ENCODE measurements around the gene PALLD. TPM values are rescaled to one million over a fixed set of nuclear protein-coding genes. Genes with fewer than 3 reads are reported as not detected.

The PALLD gene
- total and polyA plus RNA-seq, 2 donors (not counting 3 experiments of a cell fraction or from before 2014, with no cell fraction given): 13.4 to 48.2 TPM

GRCh38 chr4:168614281-168615057 lies 117.6 kb downstream of the PALLD start:
- no peaks in the 10 kb centered on the region for H3K9me3 ChIP-seq (replicated peaks; ENCODE audit: control insufficient read depth, insufficient read depth, low read length)
- CTCF ChIA-PET: interaction anchor here (1.2 to 2.3 kb wide), 2 partner anchors 10 to 22 kb away, joined by 4 to 7 read pairs; no protein-coding TSS in a partner anchor
- TF ChIP-seq POLR2A (IDR thresholded peaks at IDR 0.05; ENCODE audit: low read depth, low read length) (no peak), JUN (IDR thresholded peaks at IDR 0.05; ENCODE audit: borderline replicate concordance, insufficient read depth, insufficient read length, low read depth) (no peak)
- no peaks in the 10 kb centered on the region for H3K9me1 ChIP-seq (replicated peaks; ENCODE audit: control insufficient read depth, extremely low read depth, insufficient read depth, low read length)
- DNase-seq (ENCODE audit: low read depth, low spot score): no peak
- POLR2A ChIA-PET: no interaction called here
- H3K4me2 ChIP-seq (ENCODE audit: insufficient read depth, low read length): no peak overlapping the region
- no peak overlapping the region for H2AFZ ChIP-seq (ENCODE audit: low read depth, low read length)
- BruUV-seq (replicated peaks): no TSS peak
- H3K27ac ChIP-seq (ENCODE audit: insufficient read depth, low read depth, low read length): no peak overlapping the region
- H4K20me1 ChIP-seq (replicated peaks; ENCODE audit: control insufficient read depth, extremely low read depth, insufficient read depth, low read length): no peaks in the 10 kb centered on the region
- intact Hi-C loops (cut with micrococcal nuclease) (no loop called here), dilution Hi-C loops (cut with MboI; ENCODE audit: extremely low pct_ligation_motif_present, low sequenced_read_pairs) (no loop called here)
- no peak overlapping the region for H3K4me3 ChIP-seq (replicated peaks in 1 of 3; ENCODE audit: insufficient read depth in 1 of 3, low read depth in 1 of 3, low read length in 3 of 3)
- H3K36me3 ChIP-seq (ENCODE audit: control insufficient read depth in 2 of 2, extremely low read depth in 1 of 2, insufficient read depth in 2 of 2, low read length in 2 of 2): no peaks in the 10 kb centered on the region
- H3K9ac ChIP-seq (replicated peaks; ENCODE audit: extremely low read depth, insufficient read depth, low read length): no peak overlapping the region
- no peak for FAIRE-seq
- no peaks in the 10 kb centered on the region for H3K79me2 ChIP-seq (ENCODE audit: control insufficient read depth, insufficient read depth, low read length)
- H3K27me3 ChIP-seq (ENCODE audit: control insufficient read depth in 2 of 2, insufficient read depth in 2 of 2, low read length in 2 of 2): no peaks in the 10 kb centered on the region
- H3K4me1 ChIP-seq (ENCODE audit: control insufficient read depth, extremely low read depth, insufficient read depth, low read length): peaks cover 20% of the 10 kb centered on the region

GRCh38 chr4:168615294-168616065 lies 118.6 kb downstream of the PALLD start:
- Histone ChIP-seq H4K20me1 (replicated peaks; ENCODE audit: control insufficient read depth, extremely low read depth, insufficient read depth, low read length) (no peaks in the 10 kb centered on the region), H3K4me3 (replicated peaks in 1 of 3; ENCODE audit: insufficient read depth in 1 of 3, low read depth in 1 of 3, low read length in 3 of 3) (no peak overlapping the region), H3K79me2 (ENCODE audit: control insufficient read depth, insufficient read depth, low read length) (no peaks in the 10 kb centered on the region), H2AFZ (ENCODE audit: low read depth, low read length) (no peak overlapping the region), H3K4me1 (ENCODE audit: control insufficient read depth, extremely low read depth, insufficient read depth, low read length) (peaks cover 20% of the 10 kb centered on the region), H3K36me3 (ENCODE audit: control insufficient read depth in 2 of 2, extremely low read depth in 1 of 2, insufficient read depth in 2 of 2, low read length in 2 of 2) (no peaks in the 10 kb centered on the region), H3K9ac (replicated peaks; ENCODE audit: extremely low read depth, insufficient read depth, low read length) (no peak overlapping the region), H3K27ac (ENCODE audit: insufficient read depth, low read depth, low read length) (no peak overlapping the region), H3K4me2 (ENCODE audit: insufficient read depth, low read length) (no peak overlapping the region), H3K27me3 (ENCODE audit: control insufficient read depth in 2 of 2, insufficient read depth in 2 of 2, low read length in 2 of 2) (no peaks in the 10 kb centered on the region), H3K9me3 (replicated peaks; ENCODE audit: control insufficient read depth, insufficient read depth, low read length) (no peaks in the 10 kb centered on the region), H3K9me1 (replicated peaks; ENCODE audit: control insufficient read depth, extremely low read depth, insufficient read depth, low read length) (no peaks in the 10 kb centered on the region)
- TF ChIP-seq POLR2AphosphoS5 (IDR thresholded peaks at IDR 0.05; ENCODE audit: insufficient read depth, low read depth, low read length) (no peak), JUN (IDR thresholded peaks at IDR 0.05; ENCODE audit: borderline replicate concordance, insufficient read depth, insufficient read length, low read depth) (no peak), CTCF (IDR thresholded peaks at IDR 0.05; ENCODE audit: extremely low read depth in 1 of 2, insufficient read depth in 1 of 2, low read depth in 1 of 2, low read length in 2 of 2) (no peak), POLR2A (IDR thresholded peaks at IDR 0.05; ENCODE audit: low read depth, low read length) (no peak), FOS (IDR thresholded peaks at IDR 0.05; ENCODE audit: borderline replicate concordance, insufficient read depth, low read length) (no peak), MYC (IDR thresholded peaks at IDR 0.05; ENCODE audit: low read depth, low read length) (no peak)
- dilution Hi-C loops (cut with MboI; ENCODE audit: extremely low pct_ligation_motif_present, low sequenced_read_pairs) (no loop called here), intact Hi-C loops (cut with micrococcal nuclease) (no loop called here)
- DNase-seq (ENCODE audit: low read depth, low spot score) (no peak), FAIRE-seq (no peak)
- POLR2A ChIA-PET: no interaction called here
- CTCF ChIA-PET: interaction anchor here (0.7 to 2.3 kb wide), 2 partner anchors 11 to 328 kb away, joined by 3 to 7 read pairs; no protein-coding TSS in a partner anchor
- no TSS peak for BruUV-seq (replicated peaks)

Data from endothelial cell of umbilical vein (primary cell).